Activated CD4-positive, alpha-beta T cell treated with anti-CD3 and anti-CD28 coated beads, Interleukin-2, amount 50 U/mL, for 16 hours (primary cell): ENCODE data around the gene STARD3NL.
A peak's percentile ranks its signal among the peaks of the same experiment; 100 is the strongest.
"Not testable (repeated sequence)": the region's sequence is repeated elsewhere in the genome, so short reads cannot be mapped to it uniquely, and the experiment has no call there.

Source experiments
- DNase-seq: peaks from one replicate; pipeline ENCODE4 v3.0.0-alpha.2; 2020

Gene STARD3NL

GRCh38 chr7:38224392-38224791 lies 46.3 kb downstream of the STARD3NL start:
- no peak for DNase-seq

GRCh38 chr7:38229386-38229785 lies 51.3 kb downstream of the STARD3NL start:
- DNase-seq: no peak

DNA sequence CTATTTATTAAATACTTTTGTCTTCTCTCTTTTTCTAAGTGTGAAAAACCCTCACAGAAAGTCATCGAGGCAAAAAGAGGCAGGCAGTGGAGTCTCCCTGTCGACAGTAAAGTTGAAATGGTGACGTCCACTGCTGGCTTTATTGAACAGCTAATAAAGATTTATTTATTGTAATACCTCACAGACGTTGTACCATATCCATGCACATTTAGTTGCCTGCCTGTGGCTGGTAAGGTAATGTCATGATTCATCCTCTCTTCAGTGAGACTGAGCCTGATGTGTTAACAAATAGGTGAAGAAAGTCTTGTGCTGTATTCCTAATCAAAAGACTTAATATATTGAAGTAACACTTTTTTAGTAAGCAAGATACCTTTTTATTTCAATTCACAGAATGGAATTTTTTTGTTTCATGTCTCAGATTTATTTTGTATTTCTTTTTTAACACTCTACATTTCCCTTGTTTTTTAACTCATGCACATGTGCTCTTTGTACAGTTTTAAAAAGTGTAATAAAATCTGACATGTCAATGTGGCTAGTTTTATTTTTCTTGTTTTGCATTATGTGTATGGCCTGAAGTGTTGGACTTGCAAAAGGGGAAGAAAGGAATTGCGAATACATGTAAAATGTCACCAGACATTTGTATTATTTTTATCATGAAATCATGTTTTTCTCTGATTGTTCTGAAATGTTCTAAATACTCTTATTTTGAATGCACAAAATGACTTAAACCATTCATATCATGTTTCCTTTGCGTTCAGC lies 52.0 kb downstream of the STARD3NL start:
- no peak for DNase-seq

- DNase-seq: peak; percentile 87
Observed at GRCh38 chr7:38232502-38233366, 54.7 kb downstream of the STARD3NL start.

DNA sequence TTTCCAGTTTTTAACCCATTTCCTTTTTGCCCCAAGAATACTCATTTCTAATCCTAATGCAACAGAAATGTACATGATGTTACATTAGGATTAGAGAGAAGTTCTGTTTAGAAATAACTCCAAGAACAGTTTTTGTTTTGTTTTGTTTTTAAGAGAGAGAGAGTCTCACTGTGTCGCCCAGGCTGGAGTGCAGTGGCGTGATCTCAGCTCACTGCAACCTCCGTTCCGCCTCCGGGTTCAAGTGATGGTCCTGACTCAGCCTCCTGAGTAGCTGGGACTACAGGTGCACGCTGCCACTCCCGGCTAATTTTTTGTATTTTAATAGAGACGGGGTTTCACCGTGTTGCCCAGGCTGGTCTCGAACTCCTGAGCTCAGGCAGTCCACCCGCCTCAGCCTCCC lies 56.7 kb downstream of the STARD3NL start:
- DNase-seq: not testable (repeated sequence)

GRCh38 chr7:38235606-38236005 lies 57.6 kb downstream of the STARD3NL start:
- DNase-seq: no peak

DNA sequence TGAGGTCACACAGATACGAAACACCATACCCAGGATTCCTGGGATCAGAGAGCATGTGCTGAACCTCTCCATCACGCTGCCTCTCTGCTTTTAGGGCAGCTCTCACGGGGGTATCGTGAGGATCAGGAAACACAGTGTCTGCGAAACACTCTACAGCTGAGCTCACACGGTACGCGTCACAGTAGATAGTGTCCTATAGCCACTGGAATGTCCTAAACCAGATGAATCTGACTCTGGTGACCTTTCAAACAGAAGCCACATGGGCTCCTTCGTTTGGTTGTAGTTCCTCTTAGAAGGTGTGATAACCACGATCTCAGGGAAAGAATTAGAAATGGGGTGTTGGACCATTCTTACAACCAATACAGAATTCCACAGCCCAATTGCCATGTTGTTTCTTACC lies 61.1 kb downstream of the STARD3NL start:
- not testable (repeated sequence) for DNase-seq

GRCh38 chr7:38241071-38241470 lies 63.0 kb downstream of the STARD3NL start:
- no peak for DNase-seq

- no peak for DNase-seq
Observed at GRCh38 chr7:38242814-38243213, 64.8 kb downstream of the STARD3NL start.

DNA sequence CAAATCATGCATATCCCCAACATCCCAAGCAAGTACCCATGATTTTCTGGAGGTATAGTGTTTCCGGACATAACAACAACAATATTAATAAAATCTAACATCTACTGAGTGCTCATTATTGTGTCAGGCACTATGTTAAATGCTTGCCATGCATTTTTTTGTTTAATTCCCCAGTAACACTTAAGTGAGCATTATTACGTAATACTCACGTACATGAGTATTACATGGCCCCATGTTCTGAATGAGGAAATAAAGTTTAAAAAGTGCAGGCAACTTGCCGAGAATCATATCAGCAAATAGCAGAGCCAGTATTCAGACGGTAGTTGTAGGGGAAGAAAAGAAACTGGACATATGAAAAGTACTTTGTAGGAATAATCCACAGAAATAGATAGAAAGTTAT lies 65.3 kb downstream of the STARD3NL start:
- DNase-seq: not testable (repeated sequence)

DNA sequence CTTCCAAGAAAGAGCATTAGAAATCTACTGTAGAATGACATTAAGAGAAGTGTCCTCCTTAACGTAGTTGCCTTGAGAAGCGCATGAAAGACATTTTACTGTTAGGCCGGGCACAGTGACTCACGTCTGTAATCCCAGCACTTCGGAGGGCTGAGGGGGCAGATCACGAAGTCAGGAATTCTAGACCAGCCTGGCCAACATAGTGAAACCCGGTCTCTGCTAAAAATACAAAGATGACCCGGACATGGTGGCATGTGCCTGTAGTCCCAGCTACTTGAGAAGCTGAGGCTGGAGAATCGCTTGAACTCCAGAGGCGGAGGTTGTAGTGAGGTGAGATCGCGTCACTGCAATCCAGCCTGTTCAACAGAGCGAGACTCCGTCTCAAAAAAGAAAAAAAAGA lies 66.5 kb downstream of the STARD3NL start:
- no peak for DNase-seq

DNA sequence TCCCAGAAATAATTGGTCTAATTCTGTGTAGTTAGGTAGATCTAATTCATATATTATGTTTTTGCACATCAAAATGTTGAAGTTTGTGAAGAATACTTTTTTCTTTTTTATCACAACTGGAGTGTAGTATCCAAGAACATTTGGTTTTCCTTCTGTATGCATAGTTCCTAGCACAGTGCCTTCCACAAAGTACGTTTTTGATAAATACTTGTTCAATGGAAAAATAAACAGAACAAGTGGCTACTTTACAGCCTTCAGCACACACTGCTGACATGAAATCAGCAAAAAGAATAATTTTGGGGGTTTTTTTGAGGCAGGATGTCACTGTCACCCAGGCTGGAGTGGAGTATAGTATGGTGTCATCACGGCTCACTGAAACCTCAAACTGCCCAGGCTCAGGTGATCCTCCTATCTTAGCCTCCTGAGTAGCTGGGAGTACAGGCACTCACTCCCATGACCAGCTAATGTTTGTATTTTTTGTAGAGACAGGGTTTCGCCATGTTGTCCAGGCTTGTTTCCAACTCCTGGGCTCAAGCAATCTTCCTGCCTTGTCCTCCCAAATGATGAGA lies 67.4 kb downstream of the STARD3NL start:
- peak; percentile 12 for DNase-seq

DNA sequence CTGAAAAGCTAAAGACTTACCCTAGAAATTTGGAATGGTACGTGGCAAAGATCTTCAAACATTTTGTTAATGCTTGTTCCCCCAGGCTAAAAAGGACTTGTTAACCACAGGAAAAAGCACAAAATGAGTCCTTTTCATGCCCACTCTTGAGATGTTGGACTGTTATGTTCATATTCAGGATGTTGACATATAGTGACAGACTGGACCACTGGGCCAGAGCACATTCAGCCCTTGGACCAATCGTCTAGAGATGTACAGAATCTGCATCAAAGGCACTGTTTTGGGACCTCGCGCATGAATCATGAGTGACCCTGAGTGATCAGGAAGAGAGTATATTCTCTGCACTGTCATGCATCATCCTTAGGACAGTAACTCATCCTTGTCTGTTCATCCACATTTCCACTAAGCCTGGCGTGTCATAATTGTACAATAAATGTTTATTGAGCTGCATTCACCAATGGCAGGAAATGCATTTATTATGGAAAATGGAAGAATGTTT lies 70.1 kb downstream of the STARD3NL start:
- DNase-seq: no peak

GRCh38 chr7:38249849-38250248 lies 71.8 kb downstream of the STARD3NL start:
- not testable (repeated sequence) for DNase-seq

GRCh38 chr7:38257350-38257677 lies 79.3 kb downstream of the STARD3NL start:
- no peak for DNase-seq

- DNase-seq: not testable (repeated sequence)
Observed at GRCh38 chr7:38259157-38259556, 81.1 kb downstream of the STARD3NL start.

DNA sequence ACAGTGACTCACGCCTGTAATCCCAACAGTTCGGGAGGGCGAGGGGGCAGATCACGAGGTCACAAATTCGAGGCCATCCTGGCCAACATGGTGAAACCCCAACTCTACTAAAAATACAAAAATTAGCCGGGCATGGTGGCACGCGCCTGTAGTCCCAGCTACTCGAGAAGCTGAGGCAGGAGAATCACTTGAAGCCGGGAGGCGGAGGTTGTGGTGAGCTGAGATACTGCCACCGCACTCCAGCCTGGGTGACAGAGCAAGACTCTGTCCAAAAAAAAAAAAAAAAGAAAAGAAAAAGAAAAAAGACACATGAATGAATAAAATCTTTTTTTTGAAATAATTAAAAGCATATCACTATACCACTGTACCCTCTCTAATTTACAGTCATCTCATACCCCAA lies 83.6 kb downstream of the STARD3NL start:
- DNase-seq: not testable (repeated sequence)

GRCh38 chr7:38262026-38262425 lies 84.0 kb downstream of the STARD3NL start:
- not testable (repeated sequence) for DNase-seq

DNA sequence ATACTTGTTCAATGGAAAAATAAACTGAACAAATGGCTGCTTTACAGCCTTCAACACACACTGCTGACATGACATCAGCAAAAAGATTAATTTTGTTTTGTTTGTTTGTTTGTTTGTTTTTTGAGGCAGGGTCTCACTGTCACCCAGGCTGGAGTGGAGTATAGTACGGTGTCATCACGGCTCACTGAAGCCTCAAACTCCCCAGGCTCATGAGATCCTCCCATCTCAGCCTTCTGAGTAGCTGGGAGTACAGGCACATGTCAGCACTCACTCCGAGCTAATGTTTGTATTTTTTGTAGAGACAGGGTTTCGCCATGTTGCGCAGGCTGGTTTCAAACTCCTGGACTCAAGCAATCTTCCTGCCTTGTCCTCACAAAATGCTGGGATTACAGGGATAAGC lies 84.5 kb downstream of the STARD3NL start:
- DNase-seq: no peak

DNA sequence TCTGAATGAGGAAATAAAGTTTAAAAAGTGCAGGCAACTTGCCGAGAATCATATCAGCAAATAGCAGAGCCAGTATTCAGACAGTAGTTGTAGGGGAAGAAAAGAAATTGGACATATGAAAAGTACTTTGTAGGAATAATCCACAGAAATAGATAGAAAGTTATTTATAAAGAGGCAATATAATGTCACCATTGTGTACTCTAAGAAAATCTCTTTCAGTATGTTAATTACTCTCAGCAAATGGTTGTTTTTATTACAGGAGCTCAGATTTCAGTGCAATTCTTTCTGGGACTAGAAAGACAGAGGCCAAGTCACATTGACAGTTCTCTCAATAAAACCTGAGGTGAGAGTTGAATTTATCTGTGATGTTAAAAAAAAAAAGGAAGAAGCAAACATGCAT lies 85.2 kb downstream of the STARD3NL start:
- DNase-seq: not testable (repeated sequence)

DNA sequence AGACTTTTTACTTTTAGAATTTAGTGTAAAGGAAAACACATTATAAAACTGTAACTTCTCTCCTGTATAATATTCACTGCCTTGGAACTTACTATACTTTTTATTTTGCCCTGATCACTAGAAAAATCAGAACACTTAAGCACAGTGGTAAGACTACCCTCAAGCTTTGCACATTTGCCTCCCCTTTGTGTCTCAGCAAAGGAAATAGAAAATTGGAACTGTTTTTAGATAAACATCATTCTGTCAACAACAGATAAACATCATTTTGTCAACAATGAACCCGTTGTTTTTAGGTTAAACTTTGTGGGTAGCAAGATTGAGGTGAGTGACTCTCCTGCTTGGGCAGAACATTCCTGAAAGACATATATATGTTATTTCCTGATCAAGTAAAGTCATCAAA lies 86.6 kb downstream of the STARD3NL start:
- DNase-seq: not testable (repeated sequence)

DNA sequence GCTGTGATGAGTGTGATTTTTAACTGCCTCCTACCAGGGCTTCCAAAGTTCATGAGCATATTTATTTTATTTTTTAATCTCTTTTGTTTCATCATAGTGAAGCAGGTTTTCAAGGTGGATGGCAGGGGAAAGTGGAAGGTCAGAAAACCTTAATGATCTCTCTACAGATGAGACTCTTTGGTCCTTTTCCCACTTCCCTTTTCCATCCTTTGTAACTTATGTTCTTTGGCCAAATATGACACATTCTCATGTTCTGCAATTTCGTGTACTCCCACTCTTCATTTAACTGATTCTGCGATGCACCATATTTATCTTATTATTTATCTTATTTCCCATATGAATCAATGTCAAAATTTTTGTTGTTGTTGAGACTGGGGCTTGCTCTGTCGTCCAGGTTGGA lies 87.9 kb downstream of the STARD3NL start:
- DNase-seq: not testable (repeated sequence)

DNA sequence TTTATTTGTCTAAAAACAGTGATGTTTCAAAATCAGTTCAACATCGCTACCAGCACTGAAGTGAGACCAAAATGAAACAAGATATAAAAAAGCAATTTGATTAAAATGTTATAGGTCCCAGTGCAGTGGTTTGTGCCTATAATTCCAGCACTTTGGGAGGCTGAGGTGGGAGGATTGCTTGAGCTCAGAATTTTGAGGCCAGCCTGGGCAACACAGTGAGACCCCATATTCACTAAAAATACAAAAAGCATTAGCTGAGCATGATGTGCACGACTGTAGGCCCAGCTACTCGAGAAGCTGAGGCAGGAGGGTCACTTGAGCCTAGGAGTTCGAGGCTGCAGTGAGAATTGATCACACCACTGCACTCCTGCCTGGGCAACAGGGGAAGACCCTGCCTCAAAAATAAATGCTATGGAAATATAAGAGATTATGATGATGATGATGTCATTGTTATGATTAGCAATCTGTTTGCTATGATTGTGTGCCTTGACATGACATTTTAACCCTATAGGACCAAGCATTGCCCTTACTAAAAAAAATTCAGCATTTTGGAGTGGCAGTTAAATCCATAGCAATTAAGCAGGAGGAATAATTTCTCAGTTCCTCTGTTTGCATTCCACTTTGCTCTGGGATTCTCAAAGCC lies 91.8 kb downstream of the STARD3NL start:
- DNase-seq: not testable (repeated sequence)
